GM18951 (cell line): Measurements from ENCODE around the gene WDR77.

Experiments used
- POLR2A ChIP-seq: IDR thresholded peaks from 4 replicates; pipeline ENCODE4 v1.6.1; 2011; ENCODE audit warnings: mild to moderate bottlenecking; ENCODE audit not compliant: insufficient read length, insufficient read depth; ENCODE audit errors: extremely low read depth
- in situ Hi-C: fragments of 300-500 bp; cut with MboI; formaldehyde crosslinking; loops from one replicate; pipeline ENCODE4 v1.12.0; 2022; ENCODE audit warnings: low sequenced_read_pairs, mixed read lengths, inconsistent platforms; ENCODE audit not compliant: unreplicated experiment

WDR77 gene

GRCh38 chr1:111446546-111446945 lies 2.5 kb downstream of the WDR77 start:
- in situ Hi-C loops: no loop called here
- TF ChIP-seq POLR2A: no peak

- TF ChIP-seq POLR2A: no peak
- in situ Hi-C loops: no loop called here
Measured at GRCh38 chr1:111444031-111444430, 5.0 kb downstream of the WDR77 start.

GRCh38 chr1:111442457-111442856 lies 6.6 kb downstream of the WDR77 start:
- in situ Hi-C loops: no loop called here
- no peak for TF ChIP-seq POLR2A

- in situ Hi-C loops: no loop called here
- no peak for TF ChIP-seq POLR2A
Measured at GRCh38 chr1:111441573-111442192, 7.4 kb downstream of the WDR77 start.

GRCh38 chr1:111439461-111440351 lies 9.3 kb downstream of the WDR77 start:
- TF ChIP-seq POLR2A: no peak
- in situ Hi-C loops: no loop called here

- in situ Hi-C loops: no loop called here
- no peak for TF ChIP-seq POLR2A
Measured at GRCh38 chr1:111436726-111437125, 12.3 kb downstream of the WDR77 start.

- no peak for TF ChIP-seq POLR2A
Measured at GRCh38 chr1:111424281-111424680, 24.8 kb downstream of the WDR77 start.

GRCh38 chr1:111422546-111423391 lies 26.3 kb downstream of the WDR77 start:
- in situ Hi-C loops: no loop called here
- no peak for TF ChIP-seq POLR2A

More at GRCh38 chr1:111424281-111424680, 24.8 kb downstream of the WDR77 start:
- in situ Hi-C loops: no loop called here

- in situ Hi-C loops: no loop called here
- no peak for TF ChIP-seq POLR2A
Measured at GRCh38 chr1:111420377-111420776, 28.7 kb downstream of the WDR77 start.

GRCh38 chr1:111419037-111419436 lies 30.0 kb downstream of the WDR77 start:
- no peak for TF ChIP-seq POLR2A
- in situ Hi-C loops: no loop called here

- in situ Hi-C loops: no loop called here
Measured at GRCh38 chr1:111417755-111418154, 31.3 kb downstream of the WDR77 start.

GRCh38 chr1:111415461-111415860 lies 33.6 kb downstream of the WDR77 start:
- in situ Hi-C loops: no loop called here
- no peak for TF ChIP-seq POLR2A

More at GRCh38 chr1:111417755-111418154, 31.3 kb downstream of the WDR77 start:
- no peak for TF ChIP-seq POLR2A

- in situ Hi-C loops: no loop called here
Measured at GRCh38 chr1:111414756-111415155, 34.3 kb downstream of the WDR77 start.

More at GRCh38 chr1:111414756-111415155, 34.3 kb downstream of the WDR77 start:
- no peak for TF ChIP-seq POLR2A
